Measurements from ENCODE around the gene C6orf15. TPM values are rescaled to one million over a fixed set of nuclear protein-coding genes. Genes with fewer than 3 reads are reported as not detected.
"Not testable (repeated sequence)": the region's sequence is repeated elsewhere in the genome, so short reads cannot be mapped to it uniquely, and the experiment has no call there.

C6orf15 gene
- total RNA-seq, 2 donors from 2014 or later: 0.51 TPM; not detected in 1

GRCh38 chr6:31074401-31074800 is 38.0 kb downstream of the C6orf15 start:
- H3K27ac ChIP-seq: no peak overlapping the region
- H3K4me3 ChIP-seq: no peak overlapping the region
- TF ChIP-seq CTCF (IDR thresholded peaks at IDR 0.05): no peak
- no peak for TF ChIP-seq POLR2A (IDR thresholded peaks at IDR 0.05)
- TF ChIP-seq POLR2AphosphoS5 (IDR thresholded peaks at IDR 0.05): no peak
- H3K36me3 ChIP-seq: no peaks in the 10 kb centered on the region
- intact Hi-C loops (cut with DNase I): no loop called here
- DNase-seq (ENCODE audit: low spot score): no peak
- no peaks in the 10 kb centered on the region for H3K9me3 ChIP-seq
- H3K4me1 ChIP-seq (replicated peaks): peaks cover 8% of the 10 kb centered on the region
- WGBS: 63% methylated on average over 4 of the region's 4 CpGs
- no peaks in the 10 kb centered on the region for H3K27me3 ChIP-seq (replicated peaks; ENCODE audit: insufficient read depth)

- H3K4me1 ChIP-seq (replicated peaks): peaks cover 8% of the 10 kb centered on the region
- no peaks in the 10 kb centered on the region for H3K9me3 ChIP-seq
- no peaks in the 10 kb centered on the region for H3K27me3 ChIP-seq (replicated peaks; ENCODE audit: insufficient read depth)
- no peaks in the 10 kb centered on the region for H3K36me3 ChIP-seq
- TF ChIP-seq POLR2AphosphoS5 (IDR thresholded peaks at IDR 0.05) (no peak), CTCF (IDR thresholded peaks at IDR 0.05) (peak in 2 of 4 experiments; percentile 55 to 67)
- intact Hi-C loops (cut with DNase I): no loop called here
- 34% methylated on average over 6 of the region's 6 CpGs for WGBS
- H3K27ac ChIP-seq: no peak overlapping the region
- DNase-seq (ENCODE audit: low spot score): peak; percentile 65
- H3K4me3 ChIP-seq: no peak overlapping the region
Observed at GRCh38 chr6:31070711-31071197, 41.6 kb downstream of the C6orf15 start.

GRCh38 chr6:31068669-31069340 is 43.6 kb downstream of the C6orf15 start:
- H3K4me1 ChIP-seq (replicated peaks): peaks cover 8% of the 10 kb centered on the region
- no peak overlapping the region for H3K4me3 ChIP-seq
- peak; percentile 39 for DNase-seq (ENCODE audit: low spot score)
- H3K36me3 ChIP-seq: no peaks in the 10 kb centered on the region
- H3K9me3 ChIP-seq: no peaks in the 10 kb centered on the region
- no peak overlapping the region for H3K27ac ChIP-seq
- intact Hi-C loops (cut with DNase I): no loop called here
- TF ChIP-seq POLR2A (IDR thresholded peaks at IDR 0.05): no peak
- TF ChIP-seq POLR2AphosphoS5 (IDR thresholded peaks at IDR 0.05): peak; percentile 34
- peak in 3 of 4 experiments; percentile 55 to 81 (median 57) for TF ChIP-seq CTCF (IDR thresholded peaks at IDR 0.05)
- H3K27me3 ChIP-seq (replicated peaks; ENCODE audit: insufficient read depth): peaks cover 2% of the 10 kb centered on the region
- WGBS: 52% methylated on average over 13 of the region's 13 CpGs

GRCh38 chr6:31067891-31068668 is 44.3 kb downstream of the C6orf15 start:
- H3K4me3 ChIP-seq; H3K27ac ChIP-seq; H3K4me1 ChIP-seq (replicated peaks); DNase-seq (ENCODE audit: low spot score); H3K36me3 ChIP-seq; intact Hi-C loops (cut with DNase I); H3K9me3 ChIP-seq; H3K27me3 ChIP-seq (replicated peaks; ENCODE audit: insufficient read depth): not testable (repeated sequence)
- 40% methylated on average over 9 of the region's 11 CpGs for WGBS

- H3K9me3 ChIP-seq; H3K4me3 ChIP-seq; H3K4me1 ChIP-seq (replicated peaks); H3K27me3 ChIP-seq (replicated peaks; ENCODE audit: insufficient read depth); H3K27ac ChIP-seq; H3K36me3 ChIP-seq; DNase-seq (ENCODE audit: low spot score); intact Hi-C loops (cut with DNase I): not testable (repeated sequence)
- WGBS: 94% methylated on average over 24 of the region's 32 CpGs
Observed at GRCh38 chr6:31067028-31067427, 45.3 kb downstream of the C6orf15 start.

All from prostate gland (tissue), 2 donors.